ENCODE measurements around the gene ASCL5. TPM values are rescaled to one million over a fixed set of nuclear protein-coding genes. Genes with fewer than 3 reads are reported as not detected.

ASCL5 gene
- total RNA-seq, 1 experiment from 2014 or later, result 0.15 TPM

DNA sequence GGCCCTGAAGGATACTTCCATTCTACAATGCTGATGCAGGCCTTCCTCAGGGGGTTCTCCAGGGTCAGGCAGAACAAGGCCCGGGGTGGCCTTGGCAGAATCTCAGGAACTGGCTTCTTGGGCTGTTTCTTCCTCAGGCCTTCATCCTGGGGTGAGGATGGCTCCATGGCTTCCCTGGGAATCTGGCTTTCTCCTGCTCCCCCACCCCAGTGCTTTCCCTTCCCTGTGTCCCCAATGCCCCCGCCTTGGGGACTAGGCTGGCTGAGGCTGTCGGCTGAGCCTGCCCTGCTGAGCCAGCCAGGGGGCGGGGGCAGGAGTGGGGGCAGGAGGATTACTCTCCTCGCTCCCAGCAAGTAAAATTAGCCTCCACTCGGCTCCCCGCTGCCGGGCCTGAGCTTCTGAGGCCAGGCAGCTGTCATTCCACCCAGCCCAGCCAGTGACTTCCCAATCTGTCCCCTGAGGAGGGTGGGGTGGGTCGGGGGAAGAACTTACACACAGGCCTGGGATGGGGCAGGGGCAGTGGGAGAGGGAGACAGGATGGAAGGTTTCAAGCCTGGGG lies 14.7 kb downstream of the ASCL5 start, which contains the start of gene CACNA1S:
Gene CACNA1S, minus strand, starts transcription at position 254 of the 559 bp plus-strand sequence. Its CDS starts 87 bp downstream, at position 167.
- H3K27ac Mint-ChIP-seq, result peak within 1 kb of the TSS in 1 of 3 experiments; percentile 62; a peak in 1 of 7 replicates
- peaks cover 15% of the 10 kb centered on the region; the same call in 1 of the 2 replicates for H3K27me3 ChIP-seq (ENCODE audit: insufficient read depth, low read length)

More for the DNA sequence above, 14.7 kb downstream of the ASCL5 start, which contains the start of gene CACNA1S:
- no peaks in the 10 kb centered on the region for H3K9me3 ChIP-seq (ENCODE audit: control insufficient read depth, low read depth, low read length)
- H4K5ac ChIP-seq (ENCODE audit: insufficient read length, low read depth, low read length), result no peak within 1 kb of the TSS
- H3K9me3 Mint-ChIP-seq, result no peaks in the 10 kb centered on the region
- DNase-seq, result no peak
- no peak within 1 kb of the TSS for H4K91ac ChIP-seq (ENCODE audit: insufficient read length, low read depth, low read length)
- no peak within 1 kb of the TSS for H2BK120ac ChIP-seq (ENCODE audit: low read depth, low read length, poor library complexity, severe bottlenecking)
- H2BK12ac ChIP-seq (ENCODE audit: insufficient read length, low read depth, low read length), result no peak within 1 kb of the TSS
- H3K27me3 Mint-ChIP-seq (ENCODE audit: low read depth), result peaks cover 48% of the 10 kb centered on the region
- H3K79me2 ChIP-seq (ENCODE audit: insufficient read depth, low read length), result no peaks in the 10 kb centered on the region
- H3K56ac ChIP-seq (ENCODE audit: insufficient read length, low read depth, low read length), result no peak within 1 kb of the TSS
- peaks cover 11 to 28% of the 10 kb centered on the region in 2 experiments for H3K4me1 Mint-ChIP-seq
- no peaks in the 10 kb centered on the region for H3K79me1 ChIP-seq (ENCODE audit: insufficient read depth, low read depth, low read length, poor library complexity, severe bottlenecking)
- H3K4me3 Mint-ChIP-seq, result no peak within 1 kb of the TSS
- H2AK5ac ChIP-seq (ENCODE audit: insufficient read length, low read length), result no peak within 1 kb of the TSS
- peaks cover 10% of the 10 kb centered on the region for H3K23me2 ChIP-seq (ENCODE audit: insufficient read length, low read depth, low read length, poor library complexity, severe bottlenecking)
- no peak within 1 kb of the TSS for H3K4ac ChIP-seq (ENCODE audit: low read depth, low read length)
- no peak within 1 kb of the TSS for H2BK20ac ChIP-seq (ENCODE audit: low read depth, low read length, poor library complexity, severe bottlenecking)
- no peak within 1 kb of the TSS for H3T11ph ChIP-seq (ENCODE audit: low read length)
- H2AFZ ChIP-seq (ENCODE audit: low read length), result no peak within 1 kb of the TSS
- WGBS (ENCODE audit: extremely low coverage, insufficient read length, low lambda C conversion rate), result no CpG with 5 or more reads among the region's 9 CpGs
- no peak within 1 kb of the TSS for H3K14ac ChIP-seq (ENCODE audit: insufficient read depth, low read length)
- H3K18ac ChIP-seq (ENCODE audit: insufficient read length, low read depth, low read length), result no peak within 1 kb of the TSS
- no peak within 1 kb of the TSS for H3K23ac ChIP-seq (ENCODE audit: insufficient read length, low read depth, low read length)
- TF ChIP-seq, protein P1, sequence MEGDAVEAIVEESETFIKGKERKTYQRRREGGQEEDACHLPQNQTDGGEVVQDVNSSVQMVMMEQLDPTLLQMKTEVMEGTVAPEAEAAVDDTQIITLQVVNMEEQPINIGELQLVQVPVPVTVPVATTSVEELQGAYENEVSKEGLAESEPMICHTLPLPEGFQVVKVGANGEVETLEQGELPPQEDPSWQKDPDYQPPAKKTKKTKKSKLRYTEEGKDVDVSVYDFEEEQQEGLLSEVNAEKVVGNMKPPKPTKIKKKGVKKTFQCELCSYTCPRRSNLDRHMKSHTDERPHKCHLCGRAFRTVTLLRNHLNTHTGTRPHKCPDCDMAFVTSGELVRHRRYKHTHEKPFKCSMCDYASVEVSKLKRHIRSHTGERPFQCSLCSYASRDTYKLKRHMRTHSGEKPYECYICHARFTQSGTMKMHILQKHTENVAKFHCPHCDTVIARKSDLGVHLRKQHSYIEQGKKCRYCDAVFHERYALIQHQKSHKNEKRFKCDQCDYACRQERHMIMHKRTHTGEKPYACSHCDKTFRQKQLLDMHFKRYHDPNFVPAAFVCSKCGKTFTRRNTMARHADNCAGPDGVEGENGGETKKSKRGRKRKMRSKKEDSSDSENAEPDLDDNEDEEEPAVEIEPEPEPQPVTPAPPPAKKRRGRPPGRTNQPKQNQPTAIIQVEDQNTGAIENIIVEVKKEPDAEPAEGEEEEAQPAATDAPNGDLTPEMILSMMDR (conservative IDR thresholded peaks at IDR 0.05), result no peak
- no peak within 1 kb of the TSS for H3K9ac ChIP-seq (ENCODE audit: extremely low read depth, insufficient read length, low read length)
- H4K20me1 ChIP-seq (ENCODE audit: control insufficient read depth, insufficient read depth, insufficient read length), result no peaks in the 10 kb centered on the region
- H4K8ac ChIP-seq (replicated peaks; ENCODE audit: insufficient read length, low read depth, low read length), result no peak within 1 kb of the TSS
- no peak within 1 kb of the TSS for H3K27ac ChIP-seq (ENCODE audit: insufficient read length, low read depth, low read length)
- no peak within 1 kb of the TSS for H2BK5ac ChIP-seq (ENCODE audit: insufficient read length, low read length)
- no peaks in the 10 kb centered on the region; the same call in 1 of the 2 replicates for H3K4me1 ChIP-seq (ENCODE audit: insufficient read depth, low read length)
- H3K4me2 ChIP-seq (ENCODE audit: insufficient read depth, insufficient read length, low read length), result no peak within 1 kb of the TSS
- no peak within 1 kb of the TSS for H2BK15ac ChIP-seq (ENCODE audit: low read depth, low read length)
- H3K36me3 Mint-ChIP-seq (ENCODE audit: insufficient read depth in 1 of 3, low read depth in 3 of 3), result no peaks in the 10 kb centered on the region
